Adrenal gland (tissue), 5 donors: ENCODE results near the gene BIRC7.

ENCODE experiments used
- POLR2A ChIP-seq, 2 donors: fragments of 450-650 bp; IDR thresholded peaks; one replicate each; pipeline ENCODE4 v1.6.1; 2017; ENCODE audit warnings: antibody characterized with exemption in 2 of 2, mild to moderate bottlenecking in 2 of 2, moderate library complexity in 1 of 2
- TF ChIP-seq, protein P1 (sequence below), 6 experiments: fragments of 450-650 bp in 4 of 6; fragments of 200-600 bp in 2 of 6; sonication (generic) in 1 of 6; IDR thresholded peaks; 1 replicate in 5 of 6; 2 replicates in 1 of 6; pipeline versions ENCODE4 v1.5.1 to v1.8.0; 2016 to 2021; ENCODE audit warnings: antibody characterized with exemption in 6 of 6, mild to moderate bottlenecking in 2 of 6, moderate library complexity in 1 of 6
- donor health status: DM: no; HTN: no; CAD: no.

DNA sequence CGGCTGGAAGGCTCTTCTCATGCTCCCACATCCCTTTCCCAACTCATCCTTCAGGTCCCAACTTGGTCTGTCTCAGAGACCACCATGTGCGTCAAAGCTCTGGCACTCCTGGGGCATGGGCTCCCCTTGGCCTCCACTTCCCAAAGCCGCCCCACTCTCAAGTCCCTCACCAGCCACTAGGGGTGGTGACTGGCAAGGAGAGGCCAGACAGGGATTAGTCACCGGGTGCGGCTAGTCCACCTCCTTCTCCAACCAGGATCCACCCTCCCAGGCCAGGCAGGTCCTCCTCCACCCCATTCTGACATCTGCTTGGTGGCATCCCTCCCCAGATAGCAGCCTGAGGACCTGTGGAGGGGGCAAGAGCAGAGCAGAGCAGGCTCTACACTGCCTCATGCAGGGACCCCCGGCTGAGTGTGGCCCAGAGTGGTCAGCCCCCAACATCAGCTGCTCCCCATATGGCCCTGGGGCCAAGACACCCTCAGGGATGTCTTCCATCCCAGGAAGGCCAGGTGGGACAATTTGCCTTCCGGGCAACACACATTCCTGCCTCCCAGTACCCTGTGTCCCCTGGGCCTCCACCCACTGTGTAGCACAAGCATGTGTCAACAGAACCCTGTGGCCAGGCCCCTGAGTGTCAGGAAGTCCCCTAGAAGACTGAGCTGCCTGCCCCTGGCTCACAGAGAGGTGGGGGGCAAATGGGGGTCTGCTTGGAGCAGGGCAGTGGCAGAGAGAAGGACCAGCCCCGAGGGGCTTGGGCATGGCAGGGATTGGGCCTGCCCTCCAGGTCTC is 49.0 kb upstream of the BIRC7 start:
- TF ChIP-seq, protein P1, sequence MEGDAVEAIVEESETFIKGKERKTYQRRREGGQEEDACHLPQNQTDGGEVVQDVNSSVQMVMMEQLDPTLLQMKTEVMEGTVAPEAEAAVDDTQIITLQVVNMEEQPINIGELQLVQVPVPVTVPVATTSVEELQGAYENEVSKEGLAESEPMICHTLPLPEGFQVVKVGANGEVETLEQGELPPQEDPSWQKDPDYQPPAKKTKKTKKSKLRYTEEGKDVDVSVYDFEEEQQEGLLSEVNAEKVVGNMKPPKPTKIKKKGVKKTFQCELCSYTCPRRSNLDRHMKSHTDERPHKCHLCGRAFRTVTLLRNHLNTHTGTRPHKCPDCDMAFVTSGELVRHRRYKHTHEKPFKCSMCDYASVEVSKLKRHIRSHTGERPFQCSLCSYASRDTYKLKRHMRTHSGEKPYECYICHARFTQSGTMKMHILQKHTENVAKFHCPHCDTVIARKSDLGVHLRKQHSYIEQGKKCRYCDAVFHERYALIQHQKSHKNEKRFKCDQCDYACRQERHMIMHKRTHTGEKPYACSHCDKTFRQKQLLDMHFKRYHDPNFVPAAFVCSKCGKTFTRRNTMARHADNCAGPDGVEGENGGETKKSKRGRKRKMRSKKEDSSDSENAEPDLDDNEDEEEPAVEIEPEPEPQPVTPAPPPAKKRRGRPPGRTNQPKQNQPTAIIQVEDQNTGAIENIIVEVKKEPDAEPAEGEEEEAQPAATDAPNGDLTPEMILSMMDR (IDR thresholded peaks at IDR 0.05): no peak
- TF ChIP-seq POLR2A (IDR thresholded peaks at IDR 0.05): no peak
